ENCODE results near the gene TRIM46. TPM values are rescaled to one million over a fixed set of nuclear protein-coding genes. Genes with fewer than 3 reads are reported as not detected.

Gene TRIM46
- total and polyA plus RNA-seq, 9 of the 15 experiments (the other 6 are each of a cell fraction or from before 2014, with no cell fraction given): 0.05 to 0.60 (median 0.16) TPM; not detected in 3

GRCh38 chr1:155167166-155168104, 6.2 kb upstream of the TRIM46 start (continued):
- TF ChIP-seq ZNF277 (CRISPR knock-in tag; IDR thresholded peaks at IDR 0.05; ENCODE audit: borderline replicate concordance) (no peak), PHTF2 (CRISPR knock-in tag; IDR thresholded peaks at IDR 0.05) (no peak), BRD9 (IDR thresholded peaks at IDR 0.05; ENCODE audit: low read depth, partially characterized antibody) (peak; percentile 50), ZNF318 (IDR thresholded peaks at IDR 0.05; ENCODE audit: borderline replicate concordance in 1 of 2, low read depth in 1 of 2) (no peak), ATF2 (CRISPR knock-in tag; IDR thresholded peaks at IDR 0.05) (no peak), PCBP2 (IDR thresholded peaks at IDR 0.05; ENCODE audit: low read depth, low read length, poor library complexity, severe bottlenecking) (no peak), ZBTB26 (CRISPR knock-in tag; IDR thresholded peaks at IDR 0.05) (no peak), ZNF436 (CRISPR knock-in tag; IDR thresholded peaks at IDR 0.05) (no peak), POLR2G (IDR thresholded peaks at IDR 0.05; ENCODE audit: low read depth, low read length) (no peak), UBTF (IDR thresholded peaks at IDR 0.05; ENCODE audit: borderline replicate concordance in 1 of 2, low read depth in 2 of 2, low read length in 2 of 2) (peak; percentile 75 to 94; a peak in 3 of 4 replicates)
